Liver (tissue), 9 donors: ENCODE results near the gene OR5K2. TPM values are rescaled to one million over a fixed set of nuclear protein-coding genes. Genes with fewer than 3 reads are reported as not detected.

ENCODE experiments used
- DNase-seq: peaks from one replicate; pipeline ENCODE4 v3.0.0-alpha.2; 2017; ENCODE audit warnings: low spot score
- H3K27ac ChIP-seq, 2 donors: one replicate each; pipeline ENCODE4 v1.7.0; 2013; ENCODE audit warnings: inconsistent platforms in 2 of 2, low read length in 2 of 2, control low read depth in 1 of 2, low read depth in 1 of 2, mild to moderate bottlenecking in 1 of 2
- H3K27me3 ChIP-seq, 4 donors: one replicate each; pipeline versions ENCODE4 v1.6.1 to v1.7.0; 2013; ENCODE audit warnings: low read length in 3 of 4, inconsistent platforms in 1 of 4, mild to moderate bottlenecking in 1 of 4, moderate library complexity in 1 of 4; ENCODE audit not compliant: control insufficient read depth in 4 of 4, insufficient read depth in 4 of 4
- H3K36me3 ChIP-seq, 4 donors: one replicate each; pipeline versions ENCODE4 v1.6.1 to v1.7.0; 2013; ENCODE audit warnings: low read length in 3 of 4, mild to moderate bottlenecking in 3 of 4, low read depth in 1 of 4, moderate library complexity in 1 of 4; ENCODE audit not compliant: control insufficient read depth in 4 of 4, insufficient read depth in 3 of 4
- H3K4me1 ChIP-seq, 4 donors: one replicate each; pipeline versions ENCODE4 v1.6.1 to v1.7.0; 2013; ENCODE audit warnings: low read length in 3 of 4, mild to moderate bottlenecking in 3 of 4, moderate library complexity in 1 of 4; ENCODE audit not compliant: control insufficient read depth in 4 of 4, insufficient read depth in 4 of 4
- H3K4me3 ChIP-seq, 3 donors: one replicate each; pipeline versions ENCODE4 v1.6.1 to v1.7.0; 2013; ENCODE audit warnings: low read length in 3 of 3, control low read depth in 1 of 3, low read depth in 1 of 3, mild to moderate bottlenecking in 1 of 3
- H3K9ac ChIP-seq, 2 donors: one replicate each; pipeline ENCODE4 v1.7.0; 2013; ENCODE audit warnings: low read length in 2 of 2, mild to moderate bottlenecking in 2 of 2, moderate library complexity in 2 of 2, control low read depth in 1 of 2, low read depth in 1 of 2
- H3K9me3 ChIP-seq, 4 donors: one replicate each; pipeline versions ENCODE4 v1.6.1 to v1.7.0; 2013; ENCODE audit warnings: low read length in 3 of 4; ENCODE audit not compliant: control insufficient read depth in 4 of 4
- CTCF ChIP-seq: fragments of 150-350 bp; IDR thresholded peaks from 2 replicates; pipeline ENCODE4 v1.5.1; 2017; ENCODE audit warnings: improper control_type of control experiment, low read depth, low read length; ENCODE audit not compliant: missing input control
- EGR1 ChIP-seq, 2 donors: IDR thresholded peaks; 2 replicates each; pipeline ENCODE4 v1.6.1; 2016 to 2018; ENCODE audit warnings: antibody characterized with exemption in 2 of 2, low read depth in 2 of 2
- FOXA1 ChIP-seq: IDR thresholded peaks from 2 replicates; pipeline ENCODE4 v1.6.1; 2016; ENCODE audit warnings: antibody characterized with exemption
- FOXA2 ChIP-seq: IDR thresholded peaks from 2 replicates; pipeline ENCODE4 v1.6.1; 2016; ENCODE audit warnings: antibody characterized with exemption
- GABPA ChIP-seq, 2 donors: IDR thresholded peaks in 1 of 2; conservative IDR thresholded peaks in 1 of 2; 2 replicates each; pipeline ENCODE4 v1.6.1; 2016; ENCODE audit warnings: antibody characterized with exemption in 2 of 2, mild to moderate bottlenecking in 1 of 2, moderate library complexity in 1 of 2
- HNF4A ChIP-seq, 2 donors: conservative IDR thresholded peaks; 2 replicates each; pipeline ENCODE4 v1.6.1; 2016; ENCODE audit warnings: antibody characterized with exemption in 2 of 2, mild to moderate bottlenecking in 2 of 2
- HNF4G ChIP-seq: IDR thresholded peaks from 2 replicates; pipeline ENCODE4 v1.6.1; 2016; ENCODE audit warnings: antibody characterized with exemption
- JUND ChIP-seq, 2 donors: IDR thresholded peaks; 2 replicates each; pipeline ENCODE4 v1.6.1; 2016; ENCODE audit warnings: antibody characterized with exemption in 2 of 2
- MAX ChIP-seq: IDR thresholded peaks from 2 replicates; pipeline ENCODE4 v1.6.1; 2016; ENCODE audit warnings: antibody characterized with exemption
- NR2F2 ChIP-seq: IDR thresholded peaks from 2 replicates; pipeline ENCODE4 v1.6.1; 2016; ENCODE audit warnings: antibody characterized with exemption
- RAD21 ChIP-seq, 2 donors: IDR thresholded peaks; 2 replicates each; pipeline ENCODE4 v1.6.1; 2016; ENCODE audit warnings: antibody characterized with exemption in 2 of 2, mild to moderate bottlenecking in 2 of 2
- RXRA ChIP-seq, 2 donors: IDR thresholded peaks; 2 replicates each; pipeline ENCODE4 v1.6.1; 2017 to 2018; ENCODE audit warnings: antibody characterized with exemption in 2 of 2, mild to moderate bottlenecking in 1 of 2
- SP1 ChIP-seq: IDR thresholded peaks from 2 replicates; pipeline ENCODE4 v1.6.1; 2018; ENCODE audit warnings: antibody characterized with exemption, mild to moderate bottlenecking
- TAF1 ChIP-seq: conservative IDR thresholded peaks from 2 replicates; pipeline ENCODE4 v1.6.1; 2016; ENCODE audit warnings: antibody characterized with exemption, mild to moderate bottlenecking
- YY1 ChIP-seq: IDR thresholded peaks from 2 replicates; pipeline ENCODE4 v1.6.1; 2016; ENCODE audit warnings: antibody characterized with exemption, mild to moderate bottlenecking
- WGBS: extraction: QIAGEN DNeasy Blood & Tissue Kit; methylation state at CpG from one replicate; pipeline ENCODE4 v1.1.7; 2013; 5-methylcytosine and 5-hydroxymethylcytosine counted together
- polyA plus RNA-seq, 2 donors: library from polyadenylated mRNA; stranded (reverse) in 1 of 2; unstranded in 1 of 2; fragments of 200-250 nt in 1 of 2; fragments of >200 nt in 1 of 2; fragmentation: Nextera tagmentation in 1 of 2; extraction: Ambion mirVana in 1 of 2; gene quantifications; one replicate each; pipeline versions ENCODE4 v1.2.1 to v1.2.3, GENCODE V29; 2013 to 2015
- total RNA-seq, 2 donors: library from RNA; depleted of rRNA; stranded (reverse); fragments of >200 nt; gene quantifications; one replicate each; pipeline ENCODE4 v1.2.3, GENCODE V29; 2014
- TF ChIP-seq, protein P1 (sequence below): IDR thresholded peaks from 2 replicates; pipeline ENCODE4 v1.6.1; 2016; ENCODE audit warnings: antibody characterized with exemption, mild to moderate bottlenecking
- TF ChIP-seq, protein P2 (sequence below): IDR thresholded peaks from 2 replicates; pipeline ENCODE4 v1.6.1; 2016; ENCODE audit warnings: antibody characterized with exemption
- TF ChIP-seq, protein P3 (sequence below): IDR thresholded peaks from 2 replicates; pipeline ENCODE4 v1.6.1; 2016; ENCODE audit warnings: antibody characterized with exemption
- donor health status: healthy.
- donor health status: healthy.
- donor health status: healthy.
- donor health status: healthy.
- donor health status: healthy.

OR5K2 gene
- total and polyA plus RNA-seq, 4 donors, result not detected

GRCh38 chr3:98536456-98537017, 39.1 kb downstream of the OR5K2 start (continued):
- TF ChIP-seq, protein P1, sequence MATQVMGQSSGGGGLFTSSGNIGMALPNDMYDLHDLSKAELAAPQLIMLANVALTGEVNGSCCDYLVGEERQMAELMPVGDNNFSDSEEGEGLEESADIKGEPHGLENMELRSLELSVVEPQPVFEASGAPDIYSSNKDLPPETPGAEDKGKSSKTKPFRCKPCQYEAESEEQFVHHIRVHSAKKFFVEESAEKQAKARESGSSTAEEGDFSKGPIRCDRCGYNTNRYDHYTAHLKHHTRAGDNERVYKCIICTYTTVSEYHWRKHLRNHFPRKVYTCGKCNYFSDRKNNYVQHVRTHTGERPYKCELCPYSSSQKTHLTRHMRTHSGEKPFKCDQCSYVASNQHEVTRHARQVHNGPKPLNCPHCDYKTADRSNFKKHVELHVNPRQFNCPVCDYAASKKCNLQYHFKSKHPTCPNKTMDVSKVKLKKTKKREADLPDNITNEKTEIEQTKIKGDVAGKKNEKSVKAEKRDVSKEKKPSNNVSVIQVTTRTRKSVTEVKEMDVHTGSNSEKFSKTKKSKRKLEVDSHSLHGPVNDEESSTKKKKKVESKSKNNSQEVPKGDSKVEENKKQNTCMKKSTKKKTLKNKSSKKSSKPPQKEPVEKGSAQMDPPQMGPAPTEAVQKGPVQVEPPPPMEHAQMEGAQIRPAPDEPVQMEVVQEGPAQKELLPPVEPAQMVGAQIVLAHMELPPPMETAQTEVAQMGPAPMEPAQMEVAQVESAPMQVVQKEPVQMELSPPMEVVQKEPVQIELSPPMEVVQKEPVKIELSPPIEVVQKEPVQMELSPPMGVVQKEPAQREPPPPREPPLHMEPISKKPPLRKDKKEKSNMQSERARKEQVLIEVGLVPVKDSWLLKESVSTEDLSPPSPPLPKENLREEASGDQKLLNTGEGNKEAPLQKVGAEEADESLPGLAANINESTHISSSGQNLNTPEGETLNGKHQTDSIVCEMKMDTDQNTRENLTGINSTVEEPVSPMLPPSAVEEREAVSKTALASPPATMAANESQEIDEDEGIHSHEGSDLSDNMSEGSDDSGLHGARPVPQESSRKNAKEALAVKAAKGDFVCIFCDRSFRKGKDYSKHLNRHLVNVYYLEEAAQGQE, result no peak
- TF ChIP-seq JUND (IDR thresholded peaks at IDR 0.05) (no peak), HNF4G (no peak), GABPA (IDR thresholded peaks at IDR 0.05 in 1 of 2, conservative IDR thresholded peaks at IDR 0.05 in 1 of 2) (no peak)

- Histone ChIP-seq H3K27me3 (no peaks in the 10 kb centered on the region), H3K4me1 (no peaks in the 10 kb centered on the region), H3K27ac (no peak overlapping the region), H3K36me3 (no peaks in the 10 kb centered on the region), H3K4me3 (no peak overlapping the region), H3K9me3 (no peaks in the 10 kb centered on the region), H3K9ac (no peak overlapping the region)
- no peak for DNase-seq
- 79% methylated on average over 3 of the region's 3 CpGs for WGBS
- TF ChIP-seq HNF4G (no peak), CTCF (no peak), RXRA (IDR thresholded peaks at IDR 0.05) (no peak), NR2F2 (no peak), TAF1 (no peak), EGR1 (IDR thresholded peaks at IDR 0.05; ENCODE audit: low read depth in 2 of 2) (no peak), GABPA (IDR thresholded peaks at IDR 0.05 in 1 of 2, conservative IDR thresholded peaks at IDR 0.05 in 1 of 2) (no peak), HNF4A (conservative IDR thresholded peaks at IDR 0.05) (no peak), MAX (no peak), YY1 (no peak), FOXA1 (no peak), FOXA2 (no peak), SP1 (no peak), RAD21 (IDR thresholded peaks at IDR 0.05) (no peak), JUND (IDR thresholded peaks at IDR 0.05) (no peak)
- TF ChIP-seq, protein P2, sequence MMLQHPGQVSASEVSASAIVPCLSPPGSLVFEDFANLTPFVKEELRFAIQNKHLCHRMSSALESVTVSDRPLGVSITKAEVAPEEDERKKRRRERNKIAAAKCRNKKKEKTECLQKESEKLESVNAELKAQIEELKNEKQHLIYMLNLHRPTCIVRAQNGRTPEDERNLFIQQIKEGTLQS, result no peak
- TF ChIP-seq, protein P1, result no peak
- TF ChIP-seq, protein P3, sequence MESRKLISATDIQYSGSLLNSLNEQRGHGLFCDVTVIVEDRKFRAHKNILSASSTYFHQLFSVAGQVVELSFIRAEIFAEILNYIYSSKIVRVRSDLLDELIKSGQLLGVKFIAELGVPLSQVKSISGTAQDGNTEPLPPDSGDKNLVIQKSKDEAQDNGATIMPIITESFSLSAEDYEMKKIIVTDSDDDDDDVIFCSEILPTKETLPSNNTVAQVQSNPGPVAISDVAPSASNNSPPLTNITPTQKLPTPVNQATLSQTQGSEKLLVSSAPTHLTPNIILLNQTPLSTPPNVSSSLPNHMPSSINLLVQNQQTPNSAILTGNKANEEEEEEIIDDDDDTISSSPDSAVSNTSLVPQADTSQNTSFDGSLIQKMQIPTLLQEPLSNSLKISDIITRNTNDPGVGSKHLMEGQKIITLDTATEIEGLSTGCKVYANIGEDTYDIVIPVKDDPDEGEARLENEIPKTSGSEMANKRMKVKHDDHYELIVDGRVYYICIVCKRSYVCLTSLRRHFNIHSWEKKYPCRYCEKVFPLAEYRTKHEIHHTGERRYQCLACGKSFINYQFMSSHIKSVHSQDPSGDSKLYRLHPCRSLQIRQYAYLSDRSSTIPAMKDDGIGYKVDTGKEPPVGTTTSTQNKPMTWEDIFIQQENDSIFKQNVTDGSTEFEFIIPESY, result no peak
These were observed 42.9 kb downstream of the OR5K2 start for GRCh38 chr3:98540346-98540745.
